GM18508 (cell line): ENCODE measurements around the gene PIGN.

Source experiments
- ATAC-seq: cut with Tn5 transposase; IDR thresholded peaks from one replicate; pipeline ENCODE4 v1.9.1; 2021; ENCODE audit warnings: moderate number of reproducible peaks; ENCODE audit not compliant: insufficient read depth, unreplicated experiment

The PIGN gene

GRCh38 chr18:62122330-62122729 is 64.5 kb downstream of the PIGN start:
- no peak for ATAC-seq

GRCh38 chr18:62119884-62120283 is 67.0 kb downstream of the PIGN start:
- no peak for ATAC-seq

DNA sequence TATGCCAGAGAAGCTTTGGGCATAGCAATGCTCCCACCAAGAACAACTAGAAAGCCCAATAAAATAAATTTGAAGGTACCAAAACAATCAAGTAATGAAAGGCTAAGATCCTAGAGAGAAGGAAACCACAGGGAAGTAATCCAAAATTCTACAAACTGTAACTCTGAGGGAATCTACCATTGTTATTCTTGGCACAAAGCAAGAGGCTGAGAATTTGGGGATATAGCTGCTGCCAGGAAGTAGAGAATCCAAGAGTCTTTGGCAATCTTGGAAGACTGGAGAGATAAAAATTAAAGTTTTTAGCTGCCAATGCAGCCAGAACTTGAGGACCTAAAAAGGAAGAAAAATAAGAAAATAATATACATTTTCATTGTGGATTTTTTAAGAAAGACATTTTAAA is 68.5 kb downstream of the PIGN start:
- ATAC-seq = no peak

GRCh38 chr18:62109676-62110075 is 77.2 kb downstream of the PIGN start:
- ATAC-seq = no peak

DNA sequence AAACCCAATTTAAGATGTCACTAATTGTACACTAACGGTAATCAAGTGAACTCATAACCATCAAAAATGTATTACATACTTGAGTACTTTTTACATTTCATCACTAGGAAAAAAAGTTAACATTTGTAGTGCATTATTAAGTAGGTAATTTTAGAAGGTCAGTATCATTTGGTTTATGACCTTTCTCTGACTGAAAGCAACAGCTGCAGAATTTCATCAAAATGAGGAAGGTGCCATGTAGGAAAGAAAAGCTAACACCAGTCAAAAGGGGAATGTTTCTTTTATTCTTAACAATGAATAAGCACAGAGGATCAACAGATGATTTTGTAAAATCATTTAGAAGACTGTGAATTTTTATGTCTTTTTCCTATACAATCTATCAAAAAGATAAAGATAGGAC is 79.0 kb downstream of the PIGN start:
- no peak for ATAC-seq

- ATAC-seq = no peak
Observed at GRCh38 chr18:62106271-62106670, 80.6 kb downstream of the PIGN start.

GRCh38 chr18:62105376-62105775 is 81.5 kb downstream of the PIGN start:
- ATAC-seq = no peak

- no peak for ATAC-seq
Observed at GRCh38 chr18:62102221-62102620, 84.6 kb downstream of the PIGN start.

DNA sequence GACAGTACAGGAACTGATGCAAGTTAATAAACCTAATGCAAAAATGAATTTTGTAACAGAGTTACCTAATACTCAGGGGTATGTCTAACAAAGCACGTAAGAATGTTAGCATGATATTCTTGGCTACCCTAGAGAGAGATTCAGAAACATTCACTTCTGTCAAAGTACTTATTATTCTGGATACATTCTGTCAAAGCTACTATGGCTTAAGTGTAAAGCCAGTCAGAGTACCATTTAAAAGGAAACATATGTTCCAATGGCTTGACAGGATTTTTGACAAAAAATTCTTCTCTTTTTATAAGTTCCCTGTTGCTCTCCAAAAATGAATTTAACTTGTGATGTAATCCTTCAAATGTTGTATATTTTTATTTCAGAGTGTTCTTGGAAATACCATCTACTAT is 85.5 kb downstream of the PIGN start:
- ATAC-seq = no peak

DNA sequence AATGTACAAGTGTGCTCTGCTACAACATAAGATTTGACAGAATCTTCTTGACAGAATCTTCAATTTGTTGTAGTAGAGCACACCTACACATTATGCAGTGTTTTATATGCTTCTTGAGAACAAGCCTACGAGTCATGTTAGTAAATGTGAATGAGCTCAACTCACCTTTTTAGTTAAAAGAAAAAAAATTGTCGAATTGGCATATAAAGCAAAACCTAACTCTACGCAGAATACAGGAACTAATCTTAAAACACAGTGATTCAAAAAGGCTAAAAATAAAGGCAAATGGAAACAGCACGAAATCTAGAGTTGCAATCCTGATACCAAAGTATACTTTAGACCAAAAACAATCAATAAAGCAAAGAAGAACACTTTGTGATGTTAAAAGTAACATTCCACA is 87.9 kb downstream of the PIGN start:
- no peak for ATAC-seq

DNA sequence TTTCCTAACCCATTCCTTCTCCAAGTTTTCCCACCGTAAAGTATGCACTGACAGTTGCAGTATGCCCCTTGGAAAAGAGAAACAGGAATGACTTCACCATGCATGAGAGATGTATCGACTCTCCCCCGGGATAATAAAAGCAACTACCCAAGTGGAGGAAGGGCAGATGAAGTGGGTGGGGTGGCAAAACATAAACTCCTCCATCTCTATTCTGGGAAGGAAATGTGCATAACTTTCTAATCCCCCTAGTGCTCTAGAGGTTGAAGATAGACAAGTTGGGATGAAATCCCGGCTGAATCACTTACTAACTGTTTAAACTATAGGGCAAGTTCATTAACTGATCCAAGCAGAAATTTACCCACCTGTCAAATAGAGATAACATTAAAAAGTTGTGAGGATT is 89.2 kb downstream of the PIGN start:
- no peak for ATAC-seq

GRCh38 chr18:62091487-62092120 is 95.3 kb downstream of the PIGN start:
- ATAC-seq = no peak

DNA sequence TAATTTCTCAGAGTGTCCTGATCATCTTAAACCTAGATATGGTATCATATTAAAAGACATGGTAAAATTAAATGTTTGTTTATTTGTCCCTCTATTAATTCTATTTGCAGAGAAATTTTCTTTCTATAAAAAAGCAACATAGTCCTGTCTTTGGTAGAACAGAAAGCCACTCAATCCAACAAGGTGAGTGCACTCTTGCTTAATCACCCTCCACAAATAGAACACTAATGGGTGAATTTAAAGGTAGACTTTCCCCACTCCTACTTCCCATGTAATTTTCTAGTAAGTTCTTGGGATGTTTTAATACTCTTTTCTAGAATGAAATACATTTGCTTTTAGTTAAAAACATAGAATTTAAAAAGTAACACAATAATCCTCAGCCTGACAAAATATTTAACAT is 97.7 kb downstream of the PIGN start:
- ATAC-seq = no peak

DNA sequence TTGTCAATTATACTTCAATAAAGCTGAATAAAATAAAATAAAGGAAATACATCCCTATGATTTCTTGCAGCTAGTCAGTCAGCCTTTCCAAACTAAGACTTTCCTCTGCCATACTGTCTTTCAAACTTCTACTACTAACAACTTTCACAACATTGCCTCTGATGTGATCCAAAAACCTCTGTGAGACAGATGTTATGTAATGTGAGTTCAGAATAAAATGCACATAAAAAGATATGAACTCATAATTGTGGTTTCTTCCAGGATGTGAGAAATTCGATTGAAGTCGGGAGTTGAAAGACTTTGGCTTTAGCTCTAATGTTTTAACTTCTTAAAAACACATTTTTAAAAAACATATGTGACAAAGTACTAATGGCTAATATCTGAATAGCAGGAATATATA is 98.7 kb downstream of the PIGN start:
- no peak for ATAC-seq

GRCh38 chr18:62085756-62086155 is 101.1 kb downstream of the PIGN start:
- ATAC-seq = no peak

GRCh38 chr18:62081761-62082294 is 105.0 kb downstream of the PIGN start:
- ATAC-seq = no peak

GRCh38 chr18:62081248-62081647 is 105.6 kb downstream of the PIGN start:
- no peak for ATAC-seq

GRCh38 chr18:62080172-62080900 is 106.5 kb downstream of the PIGN start:
- ATAC-seq = no peak

- ATAC-seq = no peak
Observed at GRCh38 chr18:62073461-62074281, 113.2 kb downstream of the PIGN start.

DNA sequence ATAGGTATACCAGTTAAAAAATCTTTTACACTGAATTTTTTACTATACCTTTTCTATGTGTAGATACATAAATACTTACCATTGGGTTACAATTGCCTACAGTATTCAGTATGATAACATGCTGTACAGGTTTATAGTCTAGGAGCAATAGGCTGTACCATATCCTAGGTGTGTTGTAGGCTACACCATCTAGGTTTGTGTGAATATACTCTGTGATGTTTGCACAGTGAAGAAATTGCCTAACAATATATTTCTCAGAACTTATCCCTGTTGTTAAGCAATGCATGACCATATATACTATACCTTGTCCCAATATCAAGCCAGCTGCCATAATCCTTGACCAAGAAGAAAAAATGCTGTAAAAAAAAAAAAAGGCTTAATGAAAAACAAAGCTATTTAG is 114.5 kb downstream of the PIGN start:
- no peak for ATAC-seq

- ATAC-seq = no peak
Observed at GRCh38 chr18:62071071-62071470, 115.8 kb downstream of the PIGN start.
